OCI-LY3 (cell line): ENCODE results near the gene PPFIA2.

ENCODE experiments used
- EZH2phosphoT487 ChIP-seq: fragments of 200-600 bp; shearing (Covaris generic); IDR thresholded peaks from 2 replicates; pipeline ENCODE4 v1.6.1; 2018; ENCODE audit warnings: antibody characterized with exemption, mixed run types, low read depth
- TF ChIP-seq, protein P1 (sequence below): fragments of 200-600, 300-600 bp; sonication (generic); IDR thresholded peaks from 2 replicates; pipeline ENCODE4 v1.5.1; 2014; ENCODE audit warnings: antibody characterized with exemption, low read length, low read depth

DNA sequence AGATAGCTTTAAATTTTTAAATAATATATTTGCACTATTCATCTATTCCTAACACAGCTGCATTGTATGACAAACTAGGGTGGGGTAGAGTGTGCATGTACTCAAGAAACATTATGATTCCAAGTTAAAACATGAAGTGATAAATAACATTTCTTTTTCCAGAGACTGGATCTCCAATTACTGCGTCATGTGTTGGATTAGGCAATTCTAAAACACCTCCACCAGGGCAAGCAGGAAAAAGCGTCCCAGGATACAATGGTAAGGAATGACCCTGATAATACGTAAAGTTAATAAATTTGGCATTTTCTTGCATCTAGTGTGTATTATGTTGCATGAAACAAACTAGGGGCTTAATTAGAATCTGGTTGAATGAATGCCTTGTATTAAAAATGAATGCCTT lies 542.4 kb downstream of the PPFIA2 start:
- TF ChIP-seq, protein P1, sequence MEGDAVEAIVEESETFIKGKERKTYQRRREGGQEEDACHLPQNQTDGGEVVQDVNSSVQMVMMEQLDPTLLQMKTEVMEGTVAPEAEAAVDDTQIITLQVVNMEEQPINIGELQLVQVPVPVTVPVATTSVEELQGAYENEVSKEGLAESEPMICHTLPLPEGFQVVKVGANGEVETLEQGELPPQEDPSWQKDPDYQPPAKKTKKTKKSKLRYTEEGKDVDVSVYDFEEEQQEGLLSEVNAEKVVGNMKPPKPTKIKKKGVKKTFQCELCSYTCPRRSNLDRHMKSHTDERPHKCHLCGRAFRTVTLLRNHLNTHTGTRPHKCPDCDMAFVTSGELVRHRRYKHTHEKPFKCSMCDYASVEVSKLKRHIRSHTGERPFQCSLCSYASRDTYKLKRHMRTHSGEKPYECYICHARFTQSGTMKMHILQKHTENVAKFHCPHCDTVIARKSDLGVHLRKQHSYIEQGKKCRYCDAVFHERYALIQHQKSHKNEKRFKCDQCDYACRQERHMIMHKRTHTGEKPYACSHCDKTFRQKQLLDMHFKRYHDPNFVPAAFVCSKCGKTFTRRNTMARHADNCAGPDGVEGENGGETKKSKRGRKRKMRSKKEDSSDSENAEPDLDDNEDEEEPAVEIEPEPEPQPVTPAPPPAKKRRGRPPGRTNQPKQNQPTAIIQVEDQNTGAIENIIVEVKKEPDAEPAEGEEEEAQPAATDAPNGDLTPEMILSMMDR, result no peak
- no peak for TF ChIP-seq EZH2phosphoT487
